Osteoblast (primary cell): ENCODE data around the gene ANO6. TPM values are rescaled to one million over a fixed set of nuclear protein-coding genes. Genes with fewer than 3 reads are reported as not detected.
A peak's percentile ranks its signal among the peaks of the same experiment; 100 is the strongest.

Experiments
- DNase-seq: peaks from one replicate; pipeline ENCODE4 v3.0.0; 2011; ENCODE audit warnings: low spot score, mixed read lengths; ENCODE audit not compliant: insufficient read length; ENCODE audit errors: missing footprints
- H2AFZ ChIP-seq: 2 replicates; pipeline ENCODE4 v1.6.0; 2011; ENCODE audit warnings: mild to moderate bottlenecking, low read length
- H3K27ac ChIP-seq: 2 replicates; pipeline ENCODE4 v1.5.1; 2011; ENCODE audit warnings: mild to moderate bottlenecking, low read depth, low read length, moderate library complexity
- H3K27me3 ChIP-seq: 2 replicates; pipeline ENCODE4 v1.6.0; 2012; ENCODE audit warnings: mild to moderate bottlenecking, control low read depth, inconsistent platforms, low read length, moderate library complexity; ENCODE audit not compliant: insufficient read depth
- H3K36me3 ChIP-seq: 2 replicates; pipeline ENCODE4 v1.5.1; 2011; ENCODE audit warnings: mild to moderate bottlenecking, low read length, control low read depth, moderate library complexity; ENCODE audit not compliant: insufficient read depth
- H3K4me1 ChIP-seq: 2 replicates; pipeline ENCODE4 v1.5.1; 2011; ENCODE audit warnings: mild to moderate bottlenecking, low read length, control low read depth, moderate library complexity; ENCODE audit not compliant: insufficient read depth
- H3K4me2 ChIP-seq: 2 replicates; pipeline ENCODE4 v1.6.0; 2011; ENCODE audit warnings: mild to moderate bottlenecking, low read length; ENCODE audit not compliant: insufficient read depth
- H3K4me3 ChIP-seq: fragments of 200-600 bp; sonication (generic); 3 replicates; pipeline ENCODE4 v1.5.1; 2012; ENCODE audit warnings: mild to moderate bottlenecking, low read length, inconsistent platforms; ENCODE audit not compliant: insufficient read depth
- H3K79me2 ChIP-seq: 2 replicates; pipeline ENCODE4 v1.6.0; 2012; ENCODE audit warnings: mild to moderate bottlenecking, low read length, control low read depth, inconsistent platforms; ENCODE audit not compliant: insufficient read depth
- H3K9me3 ChIP-seq: 2 replicates; pipeline ENCODE4 v1.5.1; 2011; ENCODE audit warnings: low read depth, low read length, control low read depth
- H4K20me1 ChIP-seq: 2 replicates; pipeline ENCODE4 v1.6.0; 2012; ENCODE audit warnings: mild to moderate bottlenecking, low read length, control low read depth; ENCODE audit not compliant: insufficient read depth
- CTCF ChIP-seq: IDR thresholded peaks from 2 replicates; pipeline ENCODE4 v1.5.1; 2011; ENCODE audit warnings: mild to moderate bottlenecking, low read depth, low read length, moderate library complexity; ENCODE audit errors: extremely low read depth
- total RNA-seq: library from RNA; depleted of rRNA; stranded (reverse); fragments of >200 nt; gene quantifications from 2 replicates; pipeline ENCODE4 v1.2.3, GENCODE V29; 2012

ANO6 gene
- total RNA-seq, 1 donor: 49.9 TPM

- Histone ChIP-seq H3K27ac (no peak overlapping the region), H3K36me3 (no peaks in the 10 kb centered on the region), H3K27me3 (no peaks in the 10 kb centered on the region), H3K4me1 (no peaks in the 10 kb centered on the region), H3K9me3 (no peaks in the 10 kb centered on the region), H3K4me3 (no peak overlapping the region), H4K20me1 (no peaks in the 10 kb centered on the region), H3K79me2 (no peaks in the 10 kb centered on the region), H3K4me2 (no peak overlapping the region), H2AFZ (no peak overlapping the region)
- no peak for TF ChIP-seq CTCF
- DNase-seq: no peak
These were observed 10.6 kb upstream of the ANO6 start for GRCh38 chr12:45205165-45205825.

- H4K20me1 ChIP-seq: no peaks in the 10 kb centered on the region
- H3K27me3 ChIP-seq: no peaks in the 10 kb centered on the region
- H3K9me3 ChIP-seq: no peaks in the 10 kb centered on the region
- TF ChIP-seq CTCF: no peak
- no peaks in the 10 kb centered on the region for H3K79me2 ChIP-seq
- H3K36me3 ChIP-seq: no peaks in the 10 kb centered on the region
- no peak for DNase-seq
- H3K4me2 ChIP-seq: no peak overlapping the region
- H3K4me1 ChIP-seq: no peaks in the 10 kb centered on the region
- no peak overlapping the region for H3K27ac ChIP-seq
- H3K4me3 ChIP-seq: no peak overlapping the region
- H2AFZ ChIP-seq: peak overlapping the region; percentile 7
These were observed 7.0 kb upstream of the ANO6 start for GRCh38 chr12:45208604-45209487.

- Histone ChIP-seq H3K4me1 (no peaks in the 10 kb centered on the region), H4K20me1 (no peaks in the 10 kb centered on the region), H3K9me3 (no peaks in the 10 kb centered on the region), H3K79me2 (no peaks in the 10 kb centered on the region), H3K27ac (no peak overlapping the region), H2AFZ (no peak overlapping the region), H3K27me3 (no peaks in the 10 kb centered on the region), H3K4me2 (no peak overlapping the region), H3K36me3 (no peaks in the 10 kb centered on the region), H3K4me3 (no peak overlapping the region)
- DNase-seq: no peak
- TF ChIP-seq CTCF: no peak
These were observed 6.1 kb upstream of the ANO6 start for GRCh38 chr12:45209784-45210183.

GRCh38 chr12:45212064-45212463 is 3.8 kb upstream of the ANO6 start:
- Histone ChIP-seq H3K27ac (no peak overlapping the region), H4K20me1 (no peaks in the 10 kb centered on the region), H3K4me2 (no peak overlapping the region), H3K27me3 (no peaks in the 10 kb centered on the region), H2AFZ (no peak overlapping the region), H3K4me3 (no peak overlapping the region), H3K9me3 (no peaks in the 10 kb centered on the region), H3K79me2 (peaks cover 9% of the 10 kb centered on the region), H3K36me3 (no peaks in the 10 kb centered on the region), H3K4me1 (no peaks in the 10 kb centered on the region)
- DNase-seq: no peak
- no peak for TF ChIP-seq CTCF
